ENCODE results near the gene STAB2.

DNA sequence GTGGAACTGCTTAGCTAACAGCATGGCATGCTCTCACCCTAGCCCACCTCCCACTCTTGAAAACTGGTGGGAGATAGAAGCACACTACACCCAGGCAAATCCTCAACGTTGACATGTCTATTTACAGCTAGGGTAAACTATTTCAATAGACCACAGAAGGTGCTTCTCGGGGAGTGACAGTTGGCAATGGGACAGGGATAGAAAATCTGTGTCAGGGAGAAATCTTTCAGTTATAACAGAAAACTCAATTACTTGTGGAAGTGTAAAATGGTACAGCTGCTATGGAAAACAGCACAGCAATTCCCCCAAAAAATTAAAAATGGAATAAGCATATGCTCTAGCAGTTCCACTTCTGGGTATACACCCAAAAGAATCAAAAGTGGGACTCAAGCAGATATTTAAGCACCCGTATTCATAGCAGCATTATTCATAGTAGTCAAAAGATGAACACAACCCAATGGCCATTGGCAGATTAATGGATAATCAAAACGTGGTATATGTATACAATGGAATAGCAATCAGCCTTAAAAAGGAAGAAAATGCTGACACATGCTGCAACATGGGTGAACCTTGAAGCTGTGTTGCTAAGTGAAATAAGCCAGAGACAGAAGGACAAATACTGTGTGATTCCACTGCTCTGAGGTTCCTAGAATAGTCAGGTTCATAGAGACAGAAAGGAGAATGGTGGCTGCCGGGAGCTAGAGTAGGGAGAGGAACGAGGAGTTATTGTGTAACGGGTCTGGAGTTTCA lies 92.5 kb downstream of the STAB2 start:
- TF ChIP-seq, protein P1, sequence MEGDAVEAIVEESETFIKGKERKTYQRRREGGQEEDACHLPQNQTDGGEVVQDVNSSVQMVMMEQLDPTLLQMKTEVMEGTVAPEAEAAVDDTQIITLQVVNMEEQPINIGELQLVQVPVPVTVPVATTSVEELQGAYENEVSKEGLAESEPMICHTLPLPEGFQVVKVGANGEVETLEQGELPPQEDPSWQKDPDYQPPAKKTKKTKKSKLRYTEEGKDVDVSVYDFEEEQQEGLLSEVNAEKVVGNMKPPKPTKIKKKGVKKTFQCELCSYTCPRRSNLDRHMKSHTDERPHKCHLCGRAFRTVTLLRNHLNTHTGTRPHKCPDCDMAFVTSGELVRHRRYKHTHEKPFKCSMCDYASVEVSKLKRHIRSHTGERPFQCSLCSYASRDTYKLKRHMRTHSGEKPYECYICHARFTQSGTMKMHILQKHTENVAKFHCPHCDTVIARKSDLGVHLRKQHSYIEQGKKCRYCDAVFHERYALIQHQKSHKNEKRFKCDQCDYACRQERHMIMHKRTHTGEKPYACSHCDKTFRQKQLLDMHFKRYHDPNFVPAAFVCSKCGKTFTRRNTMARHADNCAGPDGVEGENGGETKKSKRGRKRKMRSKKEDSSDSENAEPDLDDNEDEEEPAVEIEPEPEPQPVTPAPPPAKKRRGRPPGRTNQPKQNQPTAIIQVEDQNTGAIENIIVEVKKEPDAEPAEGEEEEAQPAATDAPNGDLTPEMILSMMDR (IDR thresholded peaks at IDR 0.05): no peak
- TF ChIP-seq POLR2A (IDR thresholded peaks at IDR 0.05) (no peak), EP300 (IDR thresholded peaks at IDR 0.05) (no peak), POLR2AphosphoS5 (IDR thresholded peaks at IDR 0.05) (no peak)

Measured in gastroesophageal sphincter (tissue), 3 donors.